Activated T-cell treated with anti-CD3 and anti-CD28 coated beads for 48 hours (primary cell): ENCODE results near the gene HCFC1R1.

ENCODE experiments used
- DNase-seq: peaks from one replicate; pipeline ENCODE4 v3.0.0-alpha.2; 2020; ENCODE audit warnings: low read depth

HCFC1R1 gene

GRCh38 chr16:3000540-3000939, 23.2 kb downstream of the HCFC1R1 start:
- no peak for DNase-seq

GRCh38 chr16:2999929-3000328, 23.8 kb downstream of the HCFC1R1 start:
- DNase-seq: no peak

GRCh38 chr16:2996298-2996697, 27.4 kb downstream of the HCFC1R1 start:
- no peak for DNase-seq

- no peak for DNase-seq
Measured at GRCh38 chr16:2992383-2993081, 31.2 kb downstream of the HCFC1R1 start.

GRCh38 chr16:2991566-2992261, 32.0 kb downstream of the HCFC1R1 start:
- DNase-seq: no peak

- no peak for DNase-seq
Measured at GRCh38 chr16:2990891-2991290, 32.9 kb downstream of the HCFC1R1 start.

GRCh38 chr16:2988590-2989099, 35.1 kb downstream of the HCFC1R1 start:
- no peak for DNase-seq

GRCh38 chr16:2987833-2988232, 35.9 kb downstream of the HCFC1R1 start:
- DNase-seq: no peak

- no peak for DNase-seq
Measured at GRCh38 chr16:2987286-2987685, 36.5 kb downstream of the HCFC1R1 start.

GRCh38 chr16:2986623-2987188, 37.0 kb downstream of the HCFC1R1 start:
- DNase-seq: no peak

- DNase-seq: no peak
Measured at GRCh38 chr16:2985893-2986355, 37.8 kb downstream of the HCFC1R1 start.

- DNase-seq: no peak
Measured at GRCh38 chr16:2985462-2985861, 38.3 kb downstream of the HCFC1R1 start.

GRCh38 chr16:2983706-2984136, 40.0 kb downstream of the HCFC1R1 start:
- DNase-seq: peak; percentile 87

- no peak for DNase-seq
Measured at GRCh38 chr16:2982402-2982801, 41.3 kb downstream of the HCFC1R1 start.

- no peak for DNase-seq
Measured at GRCh38 chr16:2981899-2982250, 41.9 kb downstream of the HCFC1R1 start.

GRCh38 chr16:2981177-2981898, 42.4 kb downstream of the HCFC1R1 start:
- no peak for DNase-seq

GRCh38 chr16:2980227-2981176, 43.2 kb downstream of the HCFC1R1 start, which contains the start of gene PKMYT1:
TSS of gene PKMYT1 (minus strand) at chr16:2980446. CDS start at chr16:2979657, 789 bp downstream.
- DNase-seq: peak; percentile 98

GRCh38 chr16:2979669-2980226, 44.0 kb downstream of the HCFC1R1 start:
- no peak for DNase-seq

GRCh38 chr16:2977440-2977839, 46.3 kb downstream of the HCFC1R1 start:
- DNase-seq: no peak

- no peak for DNase-seq
Measured at GRCh38 chr16:2976673-2977072, 47.1 kb downstream of the HCFC1R1 start.

- DNase-seq: no peak
Measured at GRCh38 chr16:2976201-2976600, 47.5 kb downstream of the HCFC1R1 start.
